Endothelial cell (in vitro differentiated cells): Measurements from ENCODE around the gene ZNF146. TPM values are rescaled to one million over a fixed set of nuclear protein-coding genes. Genes with fewer than 3 reads are reported as not detected.
"Not testable (repeated sequence)": the region's sequence is repeated elsewhere in the genome, so short reads cannot be mapped to it uniquely, and the experiment has no call there.

Experiments used
- DNase-seq: peaks from one replicate; pipeline ENCODE4 v3.0.0; 2021; ENCODE audit warnings: low spot score
- H3K27ac Mint-ChIP-seq: one replicate; pipeline ENCODE4 v1.8.0; 2021; ENCODE audit warnings: mixed read lengths, inconsistent platforms; ENCODE audit not compliant: unreplicated experiment
- H3K27me3 Mint-ChIP-seq: one replicate; pipeline ENCODE4 v1.8.0; 2021; ENCODE audit warnings: mild to moderate bottlenecking, moderate library complexity, mixed read lengths, inconsistent platforms; ENCODE audit not compliant: unreplicated experiment
- H3K36me3 Mint-ChIP-seq: one replicate; pipeline ENCODE4 v1.8.0; 2021; ENCODE audit warnings: mild to moderate bottlenecking, low read depth, mixed read lengths, inconsistent platforms; ENCODE audit not compliant: unreplicated experiment
- H3K4me1 Mint-ChIP-seq: one replicate; pipeline ENCODE4 v1.8.0; 2021; ENCODE audit warnings: mild to moderate bottlenecking, mixed read lengths, inconsistent platforms; ENCODE audit not compliant: unreplicated experiment
- H3K4me3 Mint-ChIP-seq: one replicate; pipeline ENCODE4 v1.8.0; 2021; ENCODE audit warnings: mild to moderate bottlenecking, mixed read lengths, inconsistent platforms; ENCODE audit not compliant: unreplicated experiment
- H3K9me3 Mint-ChIP-seq: one replicate; pipeline ENCODE4 v1.8.0; 2021; ENCODE audit warnings: mixed read lengths, inconsistent platforms; ENCODE audit not compliant: unreplicated experiment
- total RNA-seq: library from RNA; stranded (reverse); fragmentation: NEBNext Ultra II Directional; extraction: Animal tissue kit (Norgen Biotek cat#: 25700); gene quantifications from one replicate; pipeline ENCODE4 v1.2.1, GENCODE V29; 2021; ENCODE audit not compliant: unreplicated experiment
- TF ChIP-seq, protein P1 (sequence below): fragments of 200-600 bp; sonication (generic); IDR thresholded peaks from one replicate; pipeline ENCODE4 v1.5.0; 2021; ENCODE audit warnings: antibody characterized with exemption; ENCODE audit not compliant: unreplicated experiment

Gene ZNF146
- total RNA-seq, 1 donor from 2014 or later, result 45.5 TPM

- Mint-ChIP-seq H3K9me3 (no peaks in the 10 kb centered on the region), H3K36me3 (no peaks in the 10 kb centered on the region), H3K4me3 (peak overlapping the region; percentile 21), H3K4me1 (peaks cover 6% of the 10 kb centered on the region), H3K27ac (no peak overlapping the region), H3K27me3 (no peaks in the 10 kb centered on the region)
- DNase-seq, result no peak
- TF ChIP-seq, protein P1, sequence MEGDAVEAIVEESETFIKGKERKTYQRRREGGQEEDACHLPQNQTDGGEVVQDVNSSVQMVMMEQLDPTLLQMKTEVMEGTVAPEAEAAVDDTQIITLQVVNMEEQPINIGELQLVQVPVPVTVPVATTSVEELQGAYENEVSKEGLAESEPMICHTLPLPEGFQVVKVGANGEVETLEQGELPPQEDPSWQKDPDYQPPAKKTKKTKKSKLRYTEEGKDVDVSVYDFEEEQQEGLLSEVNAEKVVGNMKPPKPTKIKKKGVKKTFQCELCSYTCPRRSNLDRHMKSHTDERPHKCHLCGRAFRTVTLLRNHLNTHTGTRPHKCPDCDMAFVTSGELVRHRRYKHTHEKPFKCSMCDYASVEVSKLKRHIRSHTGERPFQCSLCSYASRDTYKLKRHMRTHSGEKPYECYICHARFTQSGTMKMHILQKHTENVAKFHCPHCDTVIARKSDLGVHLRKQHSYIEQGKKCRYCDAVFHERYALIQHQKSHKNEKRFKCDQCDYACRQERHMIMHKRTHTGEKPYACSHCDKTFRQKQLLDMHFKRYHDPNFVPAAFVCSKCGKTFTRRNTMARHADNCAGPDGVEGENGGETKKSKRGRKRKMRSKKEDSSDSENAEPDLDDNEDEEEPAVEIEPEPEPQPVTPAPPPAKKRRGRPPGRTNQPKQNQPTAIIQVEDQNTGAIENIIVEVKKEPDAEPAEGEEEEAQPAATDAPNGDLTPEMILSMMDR, result no peak
These were observed 2.0 kb upstream of the ZNF146 start for GRCh38 chr19:36212895-36213294.

DNA sequence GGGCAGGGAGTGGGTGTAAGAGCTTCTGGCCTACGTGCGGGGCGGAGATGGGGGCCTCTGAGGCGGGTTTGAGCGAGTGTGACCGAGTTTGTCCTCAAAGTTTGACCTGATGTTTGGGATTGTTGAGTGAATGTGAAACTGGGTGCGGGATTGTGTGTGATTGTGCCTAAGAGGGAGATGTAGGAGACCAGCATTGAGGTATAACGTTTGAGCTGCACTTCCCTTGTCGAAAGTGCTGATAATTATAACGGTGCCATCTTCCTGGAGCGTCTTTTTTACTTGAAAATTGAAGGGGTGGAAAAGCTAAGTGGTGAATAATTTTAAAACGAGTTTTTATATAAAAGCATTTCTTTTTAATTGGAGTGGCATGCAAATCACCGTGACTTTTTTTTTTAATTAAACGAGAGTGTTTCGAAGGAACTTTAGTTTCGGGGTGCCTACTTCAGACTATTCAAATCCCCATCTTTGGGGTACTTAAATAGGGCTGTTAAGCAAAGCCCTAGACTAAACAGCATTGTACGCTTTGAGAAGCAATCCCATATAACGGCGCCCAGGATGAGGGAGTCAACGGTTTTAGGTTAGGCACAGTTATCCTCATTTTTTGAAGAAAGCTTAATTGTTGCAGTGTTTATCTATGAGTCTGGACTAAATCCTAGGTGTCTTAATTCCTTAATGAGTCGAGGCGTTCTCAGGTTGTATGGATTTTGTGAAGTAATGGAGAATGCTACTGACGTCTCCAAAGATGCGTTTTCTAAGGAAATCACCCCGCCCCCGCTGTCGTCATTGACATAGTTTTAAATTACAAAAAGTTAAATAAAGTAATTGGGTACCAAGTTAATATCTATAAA is 594 bp downstream of the ZNF146 start:
- Mint-ChIP-seq H3K27me3 (no peaks in the 10 kb centered on the region), H3K4me1 (peaks cover 6% of the 10 kb centered on the region), H3K9me3 (no peaks in the 10 kb centered on the region), H3K27ac (no peak overlapping the region), H3K36me3 (peaks cover 5% of the 10 kb centered on the region), H3K4me3 (no peak overlapping the region)
- DNase-seq, result no peak
- TF ChIP-seq, protein P1, result no peak

- Mint-ChIP-seq H3K27ac (peak overlapping the region; percentile 49), H3K9me3 (no peaks in the 10 kb centered on the region), H3K27me3 (no peaks in the 10 kb centered on the region), H3K4me3 (peak overlapping the region; percentile 13), H3K36me3 (peaks cover 11% of the 10 kb centered on the region), H3K4me1 (peaks cover 15% of the 10 kb centered on the region)
- DNase-seq, result no peak
- TF ChIP-seq, protein P1, result no peak
These were observed 6.6 kb downstream of the ZNF146 start for GRCh38 chr19:36221474-36221873.

GRCh38 chr19:36222503-36222902 is 7.6 kb downstream of the ZNF146 start:
- DNase-seq, result no peak
- Mint-ChIP-seq H3K4me1 (peaks cover 12% of the 10 kb centered on the region), H3K4me3 (no peak overlapping the region), H3K27me3 (no peaks in the 10 kb centered on the region), H3K27ac (no peak overlapping the region), H3K36me3 (peaks cover 13% of the 10 kb centered on the region), H3K9me3 (no peaks in the 10 kb centered on the region)
- TF ChIP-seq, protein P1, result no peak

DNA sequence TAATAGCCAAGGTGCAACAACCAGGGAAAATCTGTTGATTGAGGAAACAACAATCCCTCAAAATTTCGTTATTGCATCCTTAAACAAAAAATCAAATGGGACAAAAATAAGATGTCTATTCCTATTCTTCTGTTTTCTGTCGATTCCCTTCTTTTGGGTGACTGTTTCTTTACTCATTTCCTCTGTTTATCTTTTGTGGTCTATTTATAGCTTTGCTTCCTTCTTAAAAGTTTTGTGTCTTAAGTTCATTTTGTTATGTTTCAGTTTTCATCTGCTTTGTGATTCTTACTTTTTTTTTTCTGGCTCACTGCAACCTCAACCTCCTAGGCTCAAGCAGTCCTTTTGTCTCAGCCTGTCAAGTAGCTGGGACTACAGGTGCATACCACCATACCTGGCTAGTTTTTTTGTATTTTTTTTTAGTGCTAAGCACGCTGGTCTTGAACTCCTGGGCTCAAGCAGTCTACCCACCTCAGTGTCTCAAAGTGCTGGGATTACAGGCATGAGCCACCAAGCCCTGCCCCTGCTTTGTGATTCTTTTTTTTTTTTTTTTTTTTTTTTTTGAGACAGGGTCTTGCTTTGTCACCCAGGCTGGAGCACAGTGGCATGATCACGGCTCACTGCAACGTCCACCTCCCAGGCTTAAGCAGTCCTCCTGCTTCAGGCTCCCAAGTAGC is 10.4 kb downstream of the ZNF146 start:
- H3K4me1 Mint-ChIP-seq, result peaks cover 18% of the 10 kb centered on the region
- H3K4me3 Mint-ChIP-seq, result peak overlapping the region; percentile 29
- H3K27me3 Mint-ChIP-seq, result no peaks in the 10 kb centered on the region
- peak overlapping the region; percentile 40 for H3K27ac Mint-ChIP-seq
- TF ChIP-seq, protein P1, result no peak
- DNase-seq, result no peak
- H3K36me3 Mint-ChIP-seq, result peaks cover 25% of the 10 kb centered on the region
- no peaks in the 10 kb centered on the region for H3K9me3 Mint-ChIP-seq

DNA sequence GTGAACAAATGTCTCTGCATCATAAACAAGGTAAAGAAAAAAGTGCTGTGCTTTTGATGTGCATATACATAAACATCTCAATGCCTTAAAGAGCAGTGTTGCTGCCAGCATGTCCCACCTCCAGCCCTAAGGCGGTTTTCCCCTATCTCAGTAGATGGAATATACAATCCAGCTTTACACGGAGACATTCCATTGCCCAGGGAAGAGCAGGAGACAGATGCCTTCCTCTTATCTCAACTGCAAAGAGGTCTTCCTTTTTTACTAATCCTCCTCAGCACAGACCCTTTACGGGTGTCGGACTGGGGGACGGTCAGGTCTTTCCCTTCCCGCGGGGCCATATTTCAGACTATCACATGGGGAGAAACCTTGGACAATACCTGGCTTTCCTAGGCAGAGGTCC is 18.7 kb downstream of the ZNF146 start:
- not testable (repeated sequence) for H3K9me3 Mint-ChIP-seq, H3K4me3 Mint-ChIP-seq, DNase-seq, H3K27me3 Mint-ChIP-seq, H3K27ac Mint-ChIP-seq
- Mint-ChIP-seq H3K4me1 (peaks cover 10% of the 10 kb centered on the region), H3K36me3 (peaks cover 64% of the 10 kb centered on the region)
